ENCODE data around the gene CBR3. TPM values are rescaled to one million over a fixed set of nuclear protein-coding genes. Genes with fewer than 3 reads are reported as not detected.

The CBR3 gene
- total and polyA plus RNA-seq, 9 of the 15 experiments (the other 6 are each of a cell fraction or from before 2014, with no cell fraction given), result not detected

DNA sequence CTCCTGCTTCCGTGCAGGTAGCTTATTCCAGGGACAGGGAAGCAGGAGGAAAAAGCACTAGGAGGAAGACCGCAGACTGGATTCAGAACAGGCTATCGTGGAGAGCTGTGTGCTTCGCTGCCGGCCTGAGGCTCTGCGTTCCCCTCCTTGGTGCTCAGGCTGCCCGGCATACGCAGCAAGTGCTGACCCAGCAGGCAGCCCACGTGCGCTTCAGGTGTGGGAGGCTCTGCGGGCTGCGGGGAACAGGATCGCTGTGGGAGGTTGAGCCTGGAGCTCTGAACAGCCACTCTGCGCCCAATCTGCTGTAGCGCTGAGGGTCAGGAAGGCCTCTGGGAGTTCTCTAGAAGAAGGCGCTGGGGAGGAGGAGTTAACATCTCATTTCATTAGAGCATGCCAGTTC lies 49.7 kb downstream of the CBR3 start (continued):
- TF ChIP-seq TAF1 (IDR thresholded peaks at IDR 0.05; ENCODE audit: control insufficient read depth, extremely low read depth, insufficient read depth, low read length, severe bottlenecking) (no peak), SMARCC2 (IDR thresholded peaks at IDR 0.05; ENCODE audit: low read depth) (no peak), HMG20B (CRISPR knock-in tag; IDR thresholded peaks at IDR 0.05) (no peak), POLR2AphosphoS2 (IDR thresholded peaks at IDR 0.05; ENCODE audit: low read length) (no peak)

DNA sequence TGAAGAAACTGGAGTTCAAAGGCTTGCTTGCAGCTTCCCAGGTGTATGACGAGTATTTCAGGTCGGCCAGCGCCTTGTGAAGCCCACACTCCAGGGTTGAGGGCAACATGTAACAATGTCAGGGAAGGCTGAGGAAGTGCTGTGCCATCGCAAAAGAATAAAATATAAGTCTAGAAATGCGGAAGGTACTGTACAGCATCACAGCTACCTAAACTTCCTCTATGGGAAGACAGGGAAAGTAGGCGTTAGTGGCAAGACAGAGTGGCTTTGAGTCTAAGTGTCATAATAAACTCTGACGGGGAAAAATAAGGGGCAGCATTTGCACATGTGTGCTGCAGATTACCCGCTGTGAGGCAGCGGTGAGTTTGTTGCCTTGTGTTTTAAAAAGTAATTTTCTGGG lies 50.6 kb downstream of the CBR3 start:
- H4K20me1 ChIP-seq (replicated peaks; ENCODE audit: control insufficient read depth, insufficient read depth, low read length), result 0 out of 2 replicates have a peak, but pooled peaks cover 3% of the 10 kb centered on the region
- peaks cover 29 to 61% of the 10 kb centered on the region in 2 experiments; a peak in 4 of 5 replicates for H3K27me3 ChIP-seq (ENCODE audit: control insufficient read depth in 2 of 2, insufficient read depth in 2 of 2, low read length in 2 of 2)
- TF ChIP-seq, protein P1, sequence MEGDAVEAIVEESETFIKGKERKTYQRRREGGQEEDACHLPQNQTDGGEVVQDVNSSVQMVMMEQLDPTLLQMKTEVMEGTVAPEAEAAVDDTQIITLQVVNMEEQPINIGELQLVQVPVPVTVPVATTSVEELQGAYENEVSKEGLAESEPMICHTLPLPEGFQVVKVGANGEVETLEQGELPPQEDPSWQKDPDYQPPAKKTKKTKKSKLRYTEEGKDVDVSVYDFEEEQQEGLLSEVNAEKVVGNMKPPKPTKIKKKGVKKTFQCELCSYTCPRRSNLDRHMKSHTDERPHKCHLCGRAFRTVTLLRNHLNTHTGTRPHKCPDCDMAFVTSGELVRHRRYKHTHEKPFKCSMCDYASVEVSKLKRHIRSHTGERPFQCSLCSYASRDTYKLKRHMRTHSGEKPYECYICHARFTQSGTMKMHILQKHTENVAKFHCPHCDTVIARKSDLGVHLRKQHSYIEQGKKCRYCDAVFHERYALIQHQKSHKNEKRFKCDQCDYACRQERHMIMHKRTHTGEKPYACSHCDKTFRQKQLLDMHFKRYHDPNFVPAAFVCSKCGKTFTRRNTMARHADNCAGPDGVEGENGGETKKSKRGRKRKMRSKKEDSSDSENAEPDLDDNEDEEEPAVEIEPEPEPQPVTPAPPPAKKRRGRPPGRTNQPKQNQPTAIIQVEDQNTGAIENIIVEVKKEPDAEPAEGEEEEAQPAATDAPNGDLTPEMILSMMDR (IDR thresholded peaks at IDR 0.05 in 2 of 3, conservative IDR thresholded peaks at IDR 0.05 in 1 of 3; ENCODE audit: insufficient read depth in 2 of 3, low read depth in 1 of 3, low read length in 3 of 3), result peak in 1 of 3 experiments; percentile 27; a peak in 2 of 6 replicates
- TF ChIP-seq ZNF707 (CRISPR knock-in tag; conservative IDR thresholded peaks at IDR 0.05) (no peak), RBM15 (IDR thresholded peaks at IDR 0.05; ENCODE audit: insufficient read depth, low read length) (no peak)
- ATAC-seq (no peak), FAIRE-seq (no peak), DNase-seq (ENCODE audit: extremely low read depth in 1 of 4, low spot score in 3 of 4) (no peak)
- no peak overlapping the region for H2AFZ ChIP-seq (ENCODE audit: low read depth, low read length)
- no peak overlapping the region for H3K4me2 ChIP-seq (ENCODE audit: insufficient read depth, low read length)
- in situ Hi-C loops (cut with MboI), result no loop called here
- peaks cover 0 to 3% of the 10 kb centered on the region in 2 experiments; a peak in 2 of 5 replicates for H3K4me1 ChIP-seq (replicated peaks in 1 of 2; ENCODE audit: control insufficient read depth in 2 of 2, insufficient read depth in 2 of 2, low read length in 2 of 2)
- intact Hi-C loops (cut with micrococcal nuclease), result no loop called here
- BruUV-seq (replicated peaks), result no TSS peak
- H3K9me3 ChIP-seq (replicated peaks; ENCODE audit: control insufficient read depth, insufficient read depth, low read depth, low read length), result 0 out of 2 replicates have a peak, but pooled peaks cover 1% of the 10 kb centered on the region
- no peaks in the 10 kb centered on the region for H3K79me2 ChIP-seq (ENCODE audit: control insufficient read depth, insufficient read depth, low read length)
- H3K27ac ChIP-seq (ENCODE audit: extremely low read depth, low read depth, low read length), result no peak overlapping the region
- POLR2A ChIA-PET, result interaction anchor here (0.9 kb wide), 1 partner anchor 13 kb away, joined by 3 read pairs; no protein-coding TSS in a partner anchor
- H3K4me3 ChIP-seq, result no peak overlapping the region
- CTCF ChIA-PET (ENCODE audit: low intra/inter-chr PET ratio), result no interaction called here
- 15% methylated on average over 9 of the region's 9 CpGs for WGBS (ENCODE audit: insufficient coverage, low coverage, missing lambda C conversion rate)
- H3K9ac ChIP-seq (ENCODE audit: insufficient read depth in 1 of 2, low read depth in 2 of 2, low read length in 2 of 2), result no peak overlapping the region
- H3K36me3 ChIP-seq (ENCODE audit: control insufficient read depth, insufficient read depth, low read length), result no peaks in the 10 kb centered on the region
- no peaks in the 10 kb centered on the region for H3K9me1 ChIP-seq (ENCODE audit: control insufficient read depth, insufficient read depth, low read length)

Data from K562 (cell line).